Vagina (tissue), 2 donors: ENCODE results near the gene PNCK.

ENCODE experiments used
- CTCF ChIP-seq, 3 experiments: fragments of 450-650 bp in 2 of 3; fragments of 200-600 bp in 1 of 3; sonication (generic) in 1 of 3; IDR thresholded peaks; one replicate each; pipeline ENCODE4 v1.5.1; 2017 to 2019; ENCODE audit warnings: antibody characterized with exemption in 3 of 3, mild to moderate bottlenecking in 2 of 3, moderate library complexity in 2 of 3
- POLR2A ChIP-seq, 2 donors: fragments of 450-650 bp; IDR thresholded peaks; one replicate each; pipeline ENCODE4 v1.6.1; 2017; ENCODE audit warnings: antibody characterized with exemption in 2 of 2, mild to moderate bottlenecking in 2 of 2, moderate library complexity in 2 of 2
- POLR2AphosphoS5 ChIP-seq, 2 donors: sonication (generic); formaldehyde crosslinking; IDR thresholded peaks; one replicate each; pipeline ENCODE4 v1.9.0; 2017; ENCODE audit warnings: antibody characterized with exemption in 2 of 2, mild to moderate bottlenecking in 2 of 2, low read depth in 1 of 2; ENCODE audit not compliant: insufficient read depth in 1 of 2

- TF ChIP-seq CTCF (IDR thresholded peaks at IDR 0.05), result no peak
- no peak for TF ChIP-seq POLR2A (IDR thresholded peaks at IDR 0.05)
- TF ChIP-seq POLR2AphosphoS5 (IDR thresholded peaks at IDR 0.05; ENCODE audit: insufficient read depth in 1 of 2, low read depth in 1 of 2), result no peak
Observed at GRCh38 chrX:153643431-153644351, 29.9 kb downstream of the PNCK start.
